OCI-LY1 (cell line): ENCODE results near the gene YWHAH.

Experiments
- EZH2 ChIP-seq: fragments of 200-600 bp; sonication (generic), shearing (Covaris generic); IDR thresholded peaks from 2 replicates; pipeline ENCODE4 v1.8.0; 2017; ENCODE audit warnings: borderline replicate concordance, mixed run types, mild to moderate bottlenecking, antibody characterized with exemption, low read length, moderate library complexity, mixed read lengths
- TF ChIP-seq, protein P1 (sequence below): fragments of 200-600 bp; sonication (generic), shearing (Covaris generic); IDR thresholded peaks from 2 replicates; pipeline ENCODE4 v1.5.1; 2017; ENCODE audit warnings: mild to moderate bottlenecking, antibody characterized with exemption, low read length, moderate library complexity, mixed read lengths

DNA sequence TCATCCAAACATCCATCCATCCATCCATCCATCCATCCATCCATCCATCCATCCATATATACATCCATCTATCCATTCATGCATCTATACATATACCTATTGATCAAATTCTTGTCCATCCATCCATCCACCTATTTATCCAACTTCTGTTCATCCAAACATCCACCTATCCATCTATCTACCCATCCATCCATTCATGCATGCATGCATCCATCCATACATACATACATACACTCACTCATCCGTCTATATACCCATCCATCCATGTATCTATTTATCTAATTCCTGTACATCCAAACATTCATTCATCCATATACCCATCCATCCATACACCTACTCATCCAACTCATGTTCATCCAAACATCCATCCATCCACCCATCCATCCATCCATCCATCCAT, 19.3 kb upstream of the YWHAH start:
- TF ChIP-seq, protein P1, sequence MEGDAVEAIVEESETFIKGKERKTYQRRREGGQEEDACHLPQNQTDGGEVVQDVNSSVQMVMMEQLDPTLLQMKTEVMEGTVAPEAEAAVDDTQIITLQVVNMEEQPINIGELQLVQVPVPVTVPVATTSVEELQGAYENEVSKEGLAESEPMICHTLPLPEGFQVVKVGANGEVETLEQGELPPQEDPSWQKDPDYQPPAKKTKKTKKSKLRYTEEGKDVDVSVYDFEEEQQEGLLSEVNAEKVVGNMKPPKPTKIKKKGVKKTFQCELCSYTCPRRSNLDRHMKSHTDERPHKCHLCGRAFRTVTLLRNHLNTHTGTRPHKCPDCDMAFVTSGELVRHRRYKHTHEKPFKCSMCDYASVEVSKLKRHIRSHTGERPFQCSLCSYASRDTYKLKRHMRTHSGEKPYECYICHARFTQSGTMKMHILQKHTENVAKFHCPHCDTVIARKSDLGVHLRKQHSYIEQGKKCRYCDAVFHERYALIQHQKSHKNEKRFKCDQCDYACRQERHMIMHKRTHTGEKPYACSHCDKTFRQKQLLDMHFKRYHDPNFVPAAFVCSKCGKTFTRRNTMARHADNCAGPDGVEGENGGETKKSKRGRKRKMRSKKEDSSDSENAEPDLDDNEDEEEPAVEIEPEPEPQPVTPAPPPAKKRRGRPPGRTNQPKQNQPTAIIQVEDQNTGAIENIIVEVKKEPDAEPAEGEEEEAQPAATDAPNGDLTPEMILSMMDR, result no peak
- no peak for TF ChIP-seq EZH2
